Stimulated activated CD8-positive, alpha-beta memory T cell treated with anti-CD3 and anti-CD28 coated beads, Interleukin-2, amount 100 ng/mL, for 1 hour (primary cell): ENCODE results near the gene MYH11.
"Not testable (repeated sequence)": the region's sequence is repeated elsewhere in the genome, so short reads cannot be mapped to it uniquely, and the experiment has no call there.

ENCODE experiments used
- DNase-seq, 2 donors: peaks; one replicate each; pipeline ENCODE4 v3.0.0-alpha.2; 2020; ENCODE audit warnings: low read depth in 2 of 2

The MYH11 gene

GRCh38 chr16:15751940-15752339 lies 104.9 kb downstream of the MYH11 start:
- no peak for DNase-seq

- no peak for DNase-seq
These were observed 106.8 kb downstream of the MYH11 start for GRCh38 chr16:15749985-15750384.

- no peak for DNase-seq
These were observed 107.5 kb downstream of the MYH11 start for GRCh38 chr16:15749371-15749770.

GRCh38 chr16:15748654-15749053 lies 108.2 kb downstream of the MYH11 start:
- no peak for DNase-seq

GRCh38 chr16:15747937-15748336 lies 108.9 kb downstream of the MYH11 start:
- DNase-seq: no peak

GRCh38 chr16:15746332-15746731 lies 110.5 kb downstream of the MYH11 start:
- no peak for DNase-seq

- no peak for DNase-seq
These were observed 113.2 kb downstream of the MYH11 start for GRCh38 chr16:15743657-15744056.

- DNase-seq: no peak
These were observed 114.1 kb downstream of the MYH11 start for GRCh38 chr16:15742716-15743115.

GRCh38 chr16:15741207-15741871 lies 115.5 kb downstream of the MYH11 start:
- no peak for DNase-seq

- no peak for DNase-seq
These were observed 116.9 kb downstream of the MYH11 start for GRCh38 chr16:15739950-15740349.

- no peak for DNase-seq
These were observed 117.4 kb downstream of the MYH11 start for GRCh38 chr16:15739464-15739863.

- no peak for DNase-seq
These were observed 119.6 kb downstream of the MYH11 start for GRCh38 chr16:15737140-15737644.

- no peak for DNase-seq
These were observed 120.3 kb downstream of the MYH11 start for GRCh38 chr16:15736529-15736928.

GRCh38 chr16:15735610-15736009 lies 121.2 kb downstream of the MYH11 start:
- no peak for DNase-seq

GRCh38 chr16:15732416-15732815 lies 124.4 kb downstream of the MYH11 start:
- no peak for DNase-seq

- DNase-seq: no peak
These were observed 127.7 kb downstream of the MYH11 start for GRCh38 chr16:15729152-15729551.

- DNase-seq: not testable (repeated sequence)
These were observed 129.1 kb downstream of the MYH11 start for GRCh38 chr16:15727697-15728096.

GRCh38 chr16:15726715-15727114 lies 130.1 kb downstream of the MYH11 start:
- DNase-seq: no peak

- DNase-seq: no peak
These were observed 131.1 kb downstream of the MYH11 start for GRCh38 chr16:15725641-15726240.

- no peak for DNase-seq
These were observed 133.0 kb downstream of the MYH11 start for GRCh38 chr16:15723808-15724207.

- no peak for DNase-seq
These were observed 135.8 kb downstream of the MYH11 start for GRCh38 chr16:15721018-15721417.

GRCh38 chr16:15716694-15717447 lies 140.0 kb downstream of the MYH11 start:
- no peak for DNase-seq

- DNase-seq: no peak
These were observed 141.6 kb downstream of the MYH11 start for GRCh38 chr16:15715221-15715620.
